NOMO-1 treated with dmso at 0.1 percent for 144 hours (cell line): ENCODE data around the gene AP3B1.

Experiments used
- DNase-seq: peaks from one replicate; lab custom pipeline; 2025; ENCODE audit not compliant: unreplicated experiment; lab: John Stamatoyannopoulos, UW

The AP3B1 gene

GRCh38 chr5:78293851-78294247 lies 649 bp downstream of the AP3B1 start:
- DNase-seq, result no peak

GRCh38 chr5:78291687-78292086 lies 2.8 kb downstream of the AP3B1 start:
- no peak for DNase-seq

GRCh38 chr5:78289911-78290310 lies 4.6 kb downstream of the AP3B1 start:
- DNase-seq, result no peak

DNA sequence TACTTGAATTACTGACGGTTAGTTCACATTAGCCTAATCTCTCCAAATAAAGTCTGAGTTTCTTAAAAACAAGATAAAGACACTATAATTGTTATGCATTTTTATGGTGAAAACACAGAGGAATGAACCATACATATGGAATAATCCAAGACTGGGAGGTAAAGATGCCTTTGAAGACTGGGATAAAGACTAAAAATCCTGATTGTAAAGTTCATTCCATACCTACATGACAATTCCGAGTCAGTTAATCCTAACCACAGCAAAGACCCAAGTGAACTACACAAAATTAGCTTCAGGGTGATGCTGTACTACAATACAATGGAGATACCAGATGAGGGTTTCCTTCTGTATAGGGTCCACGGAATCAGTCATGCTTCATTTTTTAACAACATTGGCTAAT lies 6.3 kb downstream of the AP3B1 start:
- DNase-seq, result no peak

GRCh38 chr5:78287833-78288232 lies 6.7 kb downstream of the AP3B1 start:
- DNase-seq, result no peak

DNA sequence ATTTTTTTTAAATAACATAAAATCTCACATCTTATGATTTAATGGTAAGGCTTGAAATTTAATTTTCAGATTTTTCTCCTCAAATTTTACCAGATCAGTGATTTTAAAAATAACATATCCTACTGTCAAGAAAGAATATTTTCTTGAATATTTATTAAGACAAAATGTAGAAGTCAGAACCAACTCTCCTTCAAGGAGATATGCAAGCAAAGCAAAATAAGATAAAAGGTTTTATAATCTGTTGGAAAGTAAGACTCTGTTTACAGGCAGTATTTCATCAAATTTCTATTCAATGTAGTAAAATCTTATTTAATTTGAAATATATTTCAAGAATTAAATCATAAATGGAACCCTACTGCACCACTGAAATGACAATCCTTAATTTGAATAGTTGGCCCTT lies 7.3 kb downstream of the AP3B1 start:
- DNase-seq, result no peak

DNA sequence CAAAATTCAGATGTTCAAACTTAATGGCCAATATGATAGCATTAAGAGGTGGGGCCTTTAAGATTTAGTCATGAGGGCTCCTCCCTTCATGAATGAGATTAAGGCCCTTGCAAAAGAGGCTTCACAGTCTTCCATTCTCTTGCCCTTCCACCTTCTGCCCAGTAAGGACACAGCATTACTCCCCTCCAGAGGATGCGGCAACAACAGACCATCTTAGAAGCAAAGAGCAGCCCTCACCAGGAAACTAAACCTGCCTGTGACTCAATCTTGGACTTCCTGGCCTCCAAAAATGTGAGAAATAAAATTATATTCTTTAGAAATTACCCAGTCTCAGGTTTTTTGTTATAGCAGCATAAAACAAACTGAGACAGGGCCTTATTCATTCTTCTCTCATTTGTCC lies 8.2 kb downstream of the AP3B1 start:
- DNase-seq, result no peak

DNA sequence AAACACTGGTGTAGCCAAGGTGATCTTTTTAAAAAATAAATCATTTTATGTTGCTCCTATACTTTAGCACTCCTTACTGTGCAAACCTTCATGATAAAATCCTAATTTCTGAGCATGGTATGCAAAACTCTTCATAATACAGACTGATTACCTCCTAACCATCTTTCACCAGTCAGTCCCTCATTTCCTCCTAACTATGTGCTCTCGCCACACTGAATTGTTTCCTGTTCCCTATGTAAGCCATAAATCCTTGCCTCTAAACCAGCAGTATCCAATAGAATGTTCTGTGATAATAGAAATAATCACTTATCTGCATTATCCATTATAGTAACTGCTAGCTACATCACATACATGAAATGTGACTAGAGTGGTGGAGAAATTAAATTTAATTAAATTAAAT lies 10.7 kb downstream of the AP3B1 start:
- DNase-seq, result no peak

GRCh38 chr5:78283105-78283504 lies 11.4 kb downstream of the AP3B1 start:
- no peak for DNase-seq

GRCh38 chr5:78280261-78280660 lies 14.2 kb downstream of the AP3B1 start:
- no peak for DNase-seq

- no peak for DNase-seq
These were observed 15.3 kb downstream of the AP3B1 start for GRCh38 chr5:78279194-78279593.

DNA sequence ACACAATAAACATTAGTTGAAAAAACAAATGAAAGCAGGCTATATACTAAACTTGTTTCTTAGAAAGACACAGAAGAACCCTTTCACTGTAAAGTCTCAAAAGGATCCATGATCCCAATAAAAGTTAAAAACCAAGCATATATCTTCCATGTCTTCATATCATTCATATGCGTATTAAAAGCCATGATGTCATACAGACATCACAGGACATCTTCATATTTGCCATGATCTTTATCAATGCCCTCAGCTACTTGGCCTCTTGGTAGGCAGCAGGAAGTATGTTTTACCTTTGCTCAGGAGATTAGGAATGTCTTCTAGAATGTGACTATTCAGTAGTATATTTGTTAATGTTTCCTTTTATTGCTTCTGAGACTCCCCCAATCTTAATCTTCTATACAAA lies 16.8 kb downstream of the AP3B1 start:
- no peak for DNase-seq

DNA sequence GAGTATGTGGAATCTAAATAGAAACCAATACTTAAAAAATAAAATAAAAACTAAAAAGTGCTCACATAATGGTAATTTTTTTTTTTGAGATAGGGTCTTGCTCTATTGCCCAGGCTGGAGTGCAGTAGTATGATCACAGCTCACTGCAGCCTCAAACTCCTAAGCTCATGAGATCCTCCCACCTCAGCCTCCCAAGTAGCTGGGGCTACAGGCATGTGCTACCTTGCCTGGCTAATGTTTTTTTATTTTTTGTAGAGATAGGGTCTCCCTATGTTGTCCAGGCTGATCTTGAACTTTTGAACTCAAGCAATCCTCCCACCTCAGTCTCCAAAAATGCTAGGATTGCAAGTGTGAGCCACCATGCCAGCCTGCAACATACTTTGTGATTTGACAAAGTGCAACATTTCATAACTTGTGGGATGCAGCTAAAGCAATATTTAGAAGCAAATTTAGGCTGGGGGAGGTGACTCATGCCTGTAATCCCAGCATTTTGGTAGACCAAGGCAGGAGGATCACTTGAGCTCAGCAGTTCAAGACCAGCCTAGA lies 18.4 kb downstream of the AP3B1 start:
- DNase-seq, result no peak

DNA sequence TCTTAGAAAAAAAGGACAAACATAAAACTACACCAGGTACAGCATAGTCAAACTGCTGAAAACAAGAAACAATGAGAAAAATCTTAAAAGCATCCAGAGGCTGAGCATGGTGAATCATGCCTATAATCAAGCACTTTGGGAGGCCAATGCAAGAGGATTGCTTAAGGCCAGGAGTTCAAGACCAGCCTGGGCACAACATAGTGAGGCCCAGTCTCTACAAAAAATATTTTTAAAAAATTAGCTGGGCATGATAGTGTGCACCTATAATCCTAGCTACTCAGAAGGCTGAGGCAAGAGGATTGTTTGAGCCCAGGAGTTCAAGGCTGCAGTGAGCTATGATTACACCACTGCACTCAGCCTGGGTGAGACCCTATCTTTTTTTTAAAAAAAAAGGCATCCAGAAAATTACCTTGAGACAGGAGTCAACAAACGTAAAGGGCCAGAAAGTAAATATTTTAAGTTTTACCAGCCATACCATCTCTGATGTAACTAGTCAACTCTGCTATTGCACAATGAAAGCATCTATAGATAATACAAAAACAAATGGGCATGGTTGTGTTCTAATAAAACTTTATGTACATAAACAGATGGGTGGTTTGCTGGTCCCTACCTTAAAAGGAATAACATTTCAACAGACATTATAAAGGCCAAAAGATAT lies 19.8 kb downstream of the AP3B1 start:
- no peak for DNase-seq

GRCh38 chr5:78273436-78273835 lies 21.1 kb downstream of the AP3B1 start:
- DNase-seq, result no peak

DNA sequence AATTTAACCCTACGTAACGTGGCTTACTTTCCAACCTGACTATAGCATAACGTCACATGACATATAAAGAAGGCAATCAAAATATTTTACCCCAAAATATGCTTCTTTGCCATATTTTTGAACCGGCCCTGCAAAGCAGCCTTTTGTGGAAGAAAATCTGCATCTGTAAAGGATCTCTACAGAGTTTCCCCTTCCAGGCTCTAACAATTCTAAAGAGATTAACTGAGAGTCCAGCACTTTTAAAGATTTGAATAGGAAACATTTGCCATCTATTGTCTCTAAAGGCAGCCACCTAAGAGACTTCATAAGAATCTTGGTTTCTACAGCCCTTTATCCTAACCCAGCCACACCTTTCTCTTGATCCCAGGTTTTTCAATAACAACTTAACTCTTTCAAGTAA lies 22.7 kb downstream of the AP3B1 start:
- DNase-seq, result no peak

GRCh38 chr5:78269088-78269703 lies 25.3 kb downstream of the AP3B1 start:
- no peak for DNase-seq

- no peak for DNase-seq
These were observed 26.1 kb downstream of the AP3B1 start for GRCh38 chr5:78268356-78268755.

- DNase-seq, result no peak
These were observed 29.3 kb downstream of the AP3B1 start for GRCh38 chr5:78265163-78265562.

GRCh38 chr5:78264600-78264999 lies 29.9 kb downstream of the AP3B1 start:
- no peak for DNase-seq

DNA sequence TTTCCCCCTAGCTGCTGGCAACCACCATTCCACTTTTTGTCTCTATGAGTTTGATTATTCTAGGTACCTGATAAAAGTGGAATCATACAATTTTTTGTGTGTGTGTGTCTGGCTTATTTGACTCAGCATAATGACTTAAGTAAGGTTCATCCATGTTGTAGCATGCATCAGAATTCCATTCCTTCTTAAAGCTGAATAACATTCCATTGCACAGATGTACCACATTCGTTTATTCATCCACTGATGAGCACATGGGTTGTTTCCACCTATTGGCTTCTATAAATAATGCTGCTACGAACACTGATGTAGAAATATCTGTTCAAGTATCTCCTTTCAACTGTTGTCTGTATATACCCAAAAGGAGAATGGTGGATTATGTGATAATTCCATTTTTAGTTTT lies 33.7 kb downstream of the AP3B1 start:
- no peak for DNase-seq

DNA sequence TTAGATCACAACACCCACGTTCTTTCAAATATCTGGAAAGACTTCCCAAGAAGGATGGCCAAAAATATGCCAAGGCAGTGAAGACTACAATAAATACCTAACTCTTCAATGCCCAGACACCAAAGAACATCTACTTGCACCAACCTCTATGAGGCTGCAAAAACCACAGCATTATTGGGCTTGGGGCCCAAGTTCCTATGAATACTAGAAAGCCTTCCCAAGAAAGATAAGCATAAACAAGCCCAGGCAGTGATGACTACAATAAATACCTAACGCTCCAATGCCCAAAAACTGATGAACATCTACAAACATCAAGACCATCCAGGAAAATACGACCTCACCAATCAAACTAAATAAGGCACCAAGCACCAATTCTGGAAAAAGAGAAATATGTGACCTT lies 41.3 kb downstream of the AP3B1 start:
- no peak for DNase-seq

GRCh38 chr5:78252715-78253114 lies 41.8 kb downstream of the AP3B1 start:
- no peak for DNase-seq
